HepG2 (cell line): Measurements from ENCODE around the gene TMEM53. TPM values are rescaled to one million over a fixed set of nuclear protein-coding genes. Genes with fewer than 3 reads are reported as not detected.

Source experiments
- ATAC-seq: fragments of 200-7000 bp; cut with Tn5 transposase; 3 replicates; pipeline ENCODE4 v1.9.1; 2020; ENCODE audit warnings: mild to moderate bottlenecking, moderate library complexity
- BruUV-seq: library from RNA; stranded (reverse); fragments of 400-500 nt; replicated peaks from 2 replicates; lab custom pipeline; 2021; lab: Mats Ljungman, UMichigan
- CTCF ChIA-PET: fragments of 300-600 bp; formaldehyde crosslinking; extraction: SDS; loops from one replicate; lab custom pipeline; 2021; ENCODE audit warnings: low total read pairs, inconsistent platforms, low intra/inter-chr PET ratio; lab: Yijun Ruan, JAX
- POLR2A ChIA-PET: fragments of 350-600 bp; sonication (Branson Sonifier 250); formaldehyde crosslinking; loops from one replicate; lab custom pipeline; 2020; ENCODE audit warnings: antibody characterized with exemption, inconsistent platforms; lab: Yijun Ruan, JAX
- DNase-seq: peaks from one replicate; pipeline ENCODE4 v3.0.0-alpha.2; 2015; ENCODE audit warnings: low spot score
- FAIRE-seq: peaks from 3 replicates; lab custom pipeline; 2011; peaks lifted over from hg19 to GRCh38; lab: Jason Lieb, UNC
- H2AFZ ChIP-seq: one replicate; pipeline ENCODE4 v1.6.1; 2011; ENCODE audit warnings: low read length, inconsistent platforms
- H3K27ac ChIP-seq: fragments of 300-600 bp; 3 replicates; pipeline ENCODE4 v1.8.0; 2011; ENCODE audit warnings: mixed run types, mild to moderate bottlenecking, mixed read lengths, low read length, inconsistent platforms; ENCODE audit not compliant: insufficient read depth; ENCODE audit errors: extremely low read length
- H3K27me3 ChIP-seq, 2 experiments: fragments of 200-600 bp in 1 of 2; 2 replicates in 1 of 2; 3 replicates in 1 of 2; pipeline versions ENCODE4 v1.6.0 to v1.8.0; 2011; ENCODE audit warnings: low read length in 2 of 2, mild to moderate bottlenecking in 2 of 2, moderate library complexity in 2 of 2, inconsistent platforms in 1 of 2; ENCODE audit not compliant: insufficient read depth in 2 of 2, control insufficient read depth in 1 of 2
- H3K36me3 ChIP-seq, 2 experiments: fragments of 200-600 bp in 1 of 2; replicated peaks in 1 of 2; 2 replicates in 1 of 2; 3 replicates in 1 of 2; pipeline versions ENCODE4 v1.5.1 to v1.8.0; 2011; ENCODE audit warnings: low read length in 2 of 2, inconsistent platforms in 1 of 2; ENCODE audit not compliant: insufficient read depth in 2 of 2, control insufficient read depth in 1 of 2
- H3K4me1 ChIP-seq: 2 replicates; pipeline ENCODE4 v1.5.1; 2012; ENCODE audit warnings: low read length, inconsistent platforms; ENCODE audit not compliant: insufficient read depth
- H3K4me2 ChIP-seq: 2 replicates; pipeline ENCODE4 v1.6.0; 2011; ENCODE audit warnings: low read depth, low read length, inconsistent platforms
- H3K4me3 ChIP-seq, 3 experiments: fragments of 200-600 bp in 1 of 3; sonication (generic), shearing (Covaris generic) in 1 of 3; replicated peaks in 1 of 3; 2 replicates each; pipeline ENCODE4 v1.5.1; 2011 to 2016; ENCODE audit warnings: low read length in 3 of 3, inconsistent platforms in 2 of 3, low read depth in 2 of 3, mild to moderate bottlenecking in 2 of 3, control low read depth in 1 of 3, mixed read lengths in 1 of 3; ENCODE audit not compliant: insufficient read depth in 1 of 3
- H3K79me2 ChIP-seq: one replicate; pipeline ENCODE4 v1.6.1; 2011; ENCODE audit warnings: low read length, inconsistent platforms; ENCODE audit not compliant: insufficient read depth
- H3K9ac ChIP-seq: 2 replicates; pipeline ENCODE4 v1.6.0; 2011; ENCODE audit warnings: mild to moderate bottlenecking, low read depth, low read length, inconsistent platforms; ENCODE audit not compliant: insufficient read depth
- H3K9me3 ChIP-seq: 2 replicates; pipeline ENCODE4 v1.5.1; 2012; ENCODE audit warnings: mild to moderate bottlenecking, low read length
- H4K20me1 ChIP-seq: 2 replicates; pipeline ENCODE4 v1.6.0; 2011; ENCODE audit warnings: inconsistent platforms, mild to moderate bottlenecking, low read length, moderate library complexity; ENCODE audit not compliant: insufficient read depth
- FOXA3 ChIP-seq: IDR thresholded peaks from 2 replicates; pipeline ENCODE4 v1.6.1; 2016; ENCODE audit warnings: missing genetic modification reagents, missing compliant biosample characterization
- MAFK ChIP-seq, 2 experiments: IDR thresholded peaks in 1 of 2; conservative IDR thresholded peaks in 1 of 2; 2 replicates each; pipeline ENCODE4 v1.6.1; 2011; ENCODE audit warnings: improper control_type of control experiment in 2 of 2, low read length in 2 of 2
- RELA ChIP-seq: sonication (generic); formaldehyde crosslinking; IDR thresholded peaks from 2 replicates; pipeline ENCODE4 v1.4.0; 2020; ENCODE audit warnings: missing genetic modification reagents
- REST ChIP-seq, 2 experiments: IDR thresholded peaks; 2 replicates each; pipeline ENCODE4 v1.6.1; 2011 to 2012; ENCODE audit warnings: low read length in 2 of 2, borderline replicate concordance in 1 of 2, low read depth in 1 of 2, mild to moderate bottlenecking in 1 of 2, moderate library complexity in 1 of 2
- SP140L ChIP-seq: sonication (generic); formaldehyde crosslinking; IDR thresholded peaks from 2 replicates; pipeline ENCODE4 v1.4.0; 2020; ENCODE audit warnings: missing genetic modification reagents, borderline replicate concordance
- TEF ChIP-seq: sonication (generic); formaldehyde crosslinking; IDR thresholded peaks from 2 replicates; pipeline ENCODE4 v1.5.0; 2020; ENCODE audit warnings: missing genetic modification reagents
- ZNF768 ChIP-seq: sonication (generic); formaldehyde crosslinking; IDR thresholded peaks from 2 replicates; pipeline ENCODE4 v1.4.0; 2020; ENCODE audit warnings: missing genetic modification reagents
- WGBS: methylation state at CpG from one replicate; pipeline ENCODE4 v1.1.6; 2017; ENCODE audit warnings: low lambda C conversion rate; 5-methylcytosine and 5-hydroxymethylcytosine counted together
- in situ Hi-C: cut with HindIII; loops from 2 replicates; pipeline ENCODE4 v1.10.0; 2017; ENCODE audit warnings: low pct_unique_long_range_greater_than_20kb; ENCODE audit not compliant: extremely low pct_ligation_motif_present
- intact Hi-C: fragments of 100-400 bp; cut with micrococcal nuclease; formaldehyde crosslinking; loops from one replicate; pipeline ENCODE4 v1.10.0; 2022; ENCODE audit not compliant: unreplicated experiment
- polyA plus RNA-seq, 8 experiments: library from polyadenylated mRNA; depleted of rRNA in 3 of 8; stranded (reverse) in 7 of 8; unstranded in 1 of 8; fragments of >200 nt; fragmentation: Illumina TruSeq in 4 of 8; extraction: Trizol in 4 of 8; gene quantifications; 2 replicates each; pipeline versions ENCODE4 v1.2.1 to v1.2.3, GENCODE V29; 2011 to 2016; ENCODE audit warnings: low read depth in 4 of 8, missing spikeins in 1 of 8, mixed read lengths in 1 of 8; ENCODE audit not compliant: insufficient read depth in 1 of 8
- total RNA-seq, 5 experiments: library from RNA; depleted of rRNA; stranded (reverse); fragments of >200 nt; fragmentation: Illumina TruSeq; extraction: Trizol; gene quantifications; 2 replicates each; pipeline ENCODE4 v1.2.3, GENCODE V29; 2016; ENCODE audit warnings: low read depth in 1 of 5

TMEM53 gene
- total and polyA plus RNA-seq, 2 of the 13 experiments (the other 11 are each of a cell fraction or from before 2014, with no cell fraction given), result 12.6 to 20.2 TPM

DNA sequence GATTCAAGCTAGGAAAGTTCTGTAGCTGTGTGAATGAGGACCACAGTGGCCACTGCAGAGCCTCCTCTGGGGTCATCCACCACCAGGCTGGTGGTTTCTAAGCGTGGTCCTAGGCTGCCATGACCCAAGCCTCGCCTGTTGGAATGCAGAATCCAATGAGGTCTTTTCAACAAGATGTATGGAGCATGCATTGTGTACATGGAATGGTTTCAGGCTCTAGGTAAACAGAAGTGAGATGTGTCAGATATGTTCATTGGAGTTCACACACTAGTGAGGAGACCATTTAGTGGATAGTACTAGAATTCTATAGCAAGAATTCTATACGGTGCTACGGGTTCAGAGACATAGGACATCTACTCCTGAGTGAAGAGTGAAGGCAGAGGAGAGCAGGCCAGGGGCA, 46.0 kb upstream of the TMEM53 start:
- intact Hi-C loops, result no loop called here
- H3K9ac ChIP-seq, result no peak overlapping the region
- H3K27ac ChIP-seq, result no peak overlapping the region
- TF ChIP-seq FOXA3 (CRISPR knock-in tag), result peak; percentile 10; the same call in 1 of the 2 replicates
- no peak for TF ChIP-seq TEF
- TF ChIP-seq, all 625 proteins: peak for 1
- no TSS peak for BruUV-seq
- H3K9me3 ChIP-seq, result no peaks in the 10 kb centered on the region
- FAIRE-seq (no peak), DNase-seq (no peak), ATAC-seq (no peak)
- H3K4me3 ChIP-seq, result no peak overlapping the region
- 0 out of 5 replicates have a peak, but pooled peaks cover 0 to 12% of the 10 kb centered on the region in 2 experiments for H3K27me3 ChIP-seq
- H3K79me2 ChIP-seq, result no peaks in the 10 kb centered on the region
- CTCF ChIA-PET, result no interaction called here
- H2AFZ ChIP-seq, result no peak overlapping the region
- no peaks in the 10 kb centered on the region for H4K20me1 ChIP-seq
- in situ Hi-C loops, result no loop called here
- H3K4me2 ChIP-seq, result peak overlapping the region; percentile 1; the same call in 1 of the 2 replicates
- peaks cover 42% of the 10 kb centered on the region for H3K4me1 ChIP-seq
- POLR2A ChIA-PET, result interaction anchor here (1.9 to 4.9 kb wide), 4 partner anchors 12 to 88 kb away, joined by 6 to 241 read pairs (median 22); partner anchors contain the start of genes BTBD19 and RNU5D-1
- H3K36me3 ChIP-seq, result no peaks in the 10 kb centered on the region
- 8% methylated on average over 4 of the region's 4 CpGs for WGBS

- no peak overlapping the region for H3K9ac ChIP-seq
- no peak for ATAC-seq
- no peaks in the 10 kb centered on the region for H3K36me3 ChIP-seq
- intact Hi-C loops, result no loop called here
- no peak for DNase-seq
- no peak overlapping the region for H2AFZ ChIP-seq
- CTCF ChIA-PET, result no interaction called here
- TF ChIP-seq SP140L (CRISPR knock-in tag), result no peak
- peak in 1 of 2 experiments; percentile 35; a peak in 1 of 4 replicates for TF ChIP-seq REST (IDR thresholded peaks at IDR 0.05; ENCODE audit: borderline replicate concordance in 1 of 2, low read depth in 1 of 2, low read length in 2 of 2)
- TF ChIP-seq ZNF768 (CRISPR knock-in tag), result 0 out of 2 replicates have a peak, but pooled peaks have one; percentile 28
- TF ChIP-seq RELA, result no peak
- no peak for TF ChIP-seq MAFK (conservative IDR thresholded peaks at IDR 0.05 in 1 of 2, IDR thresholded peaks at IDR 0.05 in 1 of 2; ENCODE audit: low read length in 2 of 2)
- TF ChIP-seq, all 625 proteins: peak for 2
- POLR2A ChIA-PET, result interaction anchor here (4.9 kb wide), 1 partner anchor 13 kb away, joined by 241 read pairs; the partner anchor contains the start of gene RNU5D-1
- Histone ChIP-seq H3K27me3 (0 out of 5 replicates have a peak, but pooled peaks cover 0 to 12% of the 10 kb centered on the region in 2 experiments), H3K9me3 (no peaks in the 10 kb centered on the region), H3K4me3 (no peak overlapping the region), H4K20me1 (no peaks in the 10 kb centered on the region), H3K4me2 (no peak overlapping the region; the same call in 1 of the 2 replicates), H3K27ac (no peak overlapping the region), H3K79me2 (no peaks in the 10 kb centered on the region), H3K4me1 (peaks cover 45% of the 10 kb centered on the region)
- in situ Hi-C loops, result no loop called here
- WGBS, result 32% methylated on average over 4 of the region's 5 CpGs
- FAIRE-seq, result no peak
- BruUV-seq, result no TSS peak
Observed at GRCh38 chr1:44719318-44719717, 45.0 kb upstream of the TMEM53 start.
